ENCODE results near the gene ATG2B.

The ATG2B gene

DNA sequence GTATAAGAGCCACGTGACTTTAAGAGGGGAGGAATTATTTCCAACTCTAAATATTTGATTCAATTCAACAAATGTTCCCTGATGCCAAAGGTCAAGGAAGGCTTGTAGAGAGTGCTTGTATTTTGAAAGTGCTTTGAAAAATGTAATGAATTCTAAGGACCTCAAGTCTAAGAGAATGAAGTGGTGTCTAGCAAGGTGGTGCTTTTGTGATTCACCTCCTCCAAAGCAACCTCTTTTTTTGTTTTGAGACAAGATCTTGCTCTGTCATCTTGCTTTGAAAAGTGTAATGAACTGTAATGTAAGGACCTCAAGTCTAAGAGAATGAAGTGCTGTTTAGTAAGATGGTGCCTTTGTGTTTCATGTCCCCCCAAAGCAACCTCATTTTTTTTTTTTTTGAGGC lies 42.5 kb upstream of the ATG2B start:
- no peak for TF ChIP-seq CTCF (conservative IDR thresholded peaks at IDR 0.05; ENCODE audit: low read depth, low read length)
- no peak overlapping the region for H3K4me3 ChIP-seq (ENCODE audit: low read depth, low read length)
- DNase-seq (ENCODE audit: low read depth), result no peak

- no peak overlapping the region for H3K4me3 ChIP-seq (ENCODE audit: low read depth, low read length)
- no peak for TF ChIP-seq CTCF (conservative IDR thresholded peaks at IDR 0.05; ENCODE audit: low read depth, low read length)
- no peak for DNase-seq (ENCODE audit: low read depth)
Measured at GRCh38 chr14:96403409-96403808, 40.3 kb upstream of the ATG2B start.

DNA sequence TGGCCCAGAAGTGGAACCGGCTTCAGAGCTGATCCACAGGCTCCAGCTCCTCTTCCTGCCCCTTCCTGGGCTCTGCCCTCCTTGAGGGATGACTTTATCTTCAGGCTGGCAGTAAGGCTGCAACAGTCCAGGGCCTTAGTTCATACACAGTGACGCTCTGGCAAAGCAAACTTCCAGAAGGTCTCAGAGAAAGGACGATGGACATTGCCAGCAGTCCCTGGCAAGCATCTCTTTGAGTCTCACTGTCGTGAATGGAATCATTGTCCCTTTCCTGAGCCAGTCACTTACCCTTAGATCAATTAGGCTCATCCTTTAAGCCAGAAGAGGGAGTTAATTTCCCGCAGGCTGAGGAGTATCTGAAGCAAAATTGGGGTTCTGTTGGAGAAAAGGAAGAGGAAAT lies 37.4 kb upstream of the ATG2B start:
- no peak for TF ChIP-seq CTCF (conservative IDR thresholded peaks at IDR 0.05; ENCODE audit: low read depth, low read length)
- DNase-seq (ENCODE audit: low read depth), result no peak
- no peak overlapping the region for H3K4me3 ChIP-seq (ENCODE audit: low read depth, low read length)

GRCh38 chr14:96399405-96399804 lies 36.3 kb upstream of the ATG2B start:
- DNase-seq (ENCODE audit: low read depth), result no peak
- TF ChIP-seq CTCF (conservative IDR thresholded peaks at IDR 0.05; ENCODE audit: low read depth, low read length), result no peak
- no peak overlapping the region for H3K4me3 ChIP-seq (ENCODE audit: low read depth, low read length)

DNA sequence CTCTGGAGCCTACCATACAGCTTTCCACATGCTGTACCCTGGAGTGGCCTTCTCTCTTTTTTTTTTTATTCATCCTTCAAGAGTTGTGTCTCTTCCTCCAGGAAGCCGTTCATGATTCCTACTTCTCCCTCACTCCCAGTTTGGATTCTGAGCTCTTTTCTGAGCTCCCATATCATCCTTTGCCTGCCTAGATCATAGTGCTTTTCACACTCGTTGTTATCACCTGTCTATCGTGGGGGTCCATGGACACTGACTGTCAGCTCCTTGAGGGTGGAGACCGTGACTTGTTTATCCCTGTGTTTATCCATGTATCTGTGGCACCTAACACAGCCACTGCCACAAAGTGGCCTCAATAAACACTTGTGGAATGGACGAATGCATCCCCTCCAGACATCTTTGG lies 35.8 kb upstream of the ATG2B start:
- H3K4me3 ChIP-seq (ENCODE audit: low read depth, low read length), result no peak overlapping the region
- no peak for DNase-seq (ENCODE audit: low read depth)
- no peak for TF ChIP-seq CTCF (conservative IDR thresholded peaks at IDR 0.05; ENCODE audit: low read depth, low read length)

- no peak overlapping the region for H3K4me3 ChIP-seq (ENCODE audit: low read depth, low read length)
- TF ChIP-seq CTCF (conservative IDR thresholded peaks at IDR 0.05; ENCODE audit: low read depth, low read length), result no peak
- no peak for DNase-seq (ENCODE audit: low read depth)
Measured at GRCh38 chr14:96398432-96398831, 35.3 kb upstream of the ATG2B start.

DNA sequence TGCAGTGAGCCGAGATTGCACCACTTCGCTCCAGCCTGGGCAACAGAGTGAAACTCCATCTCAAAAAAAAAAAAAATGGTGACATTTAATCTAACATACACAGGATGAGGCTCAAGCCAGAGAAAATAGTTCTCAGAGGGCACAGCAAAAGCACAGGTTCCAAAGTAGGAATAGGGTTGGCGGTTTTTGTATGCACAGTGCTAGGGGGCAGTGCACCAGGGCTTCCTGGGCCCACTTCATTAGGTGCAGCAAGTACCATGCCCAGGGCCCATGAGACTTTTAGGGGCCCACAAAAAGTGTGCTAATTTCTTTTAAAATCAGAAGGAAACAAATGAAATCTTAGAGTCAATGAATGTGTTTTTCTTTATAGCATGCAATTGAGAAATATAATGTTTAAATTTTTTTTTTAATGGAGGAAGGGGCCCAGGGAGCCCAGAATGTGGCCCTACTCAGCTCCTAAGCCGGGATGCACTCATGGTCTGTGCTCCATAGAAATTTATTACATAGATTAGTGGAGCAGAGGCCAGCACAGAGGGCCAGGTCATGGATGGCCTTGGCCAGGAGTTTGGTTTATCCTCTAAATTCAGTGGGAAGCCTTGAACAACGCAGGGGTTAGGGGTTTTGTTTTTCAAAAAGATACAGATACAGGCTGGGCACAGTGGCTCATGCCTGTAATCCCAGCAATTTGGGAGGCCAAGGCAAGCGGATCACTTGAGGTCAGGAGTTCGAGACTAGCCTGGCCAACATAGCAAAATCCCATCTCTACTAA lies 31.1 kb upstream of the ATG2B start:
- H3K4me3 ChIP-seq (ENCODE audit: low read depth, low read length), result no peak overlapping the region
- DNase-seq (ENCODE audit: low read depth), result no peak
- no peak for TF ChIP-seq CTCF (conservative IDR thresholded peaks at IDR 0.05; ENCODE audit: low read depth, low read length)
